Neural cell (in vitro differentiated cells): ENCODE results near the gene JAG2. TPM values are rescaled to one million over a fixed set of nuclear protein-coding genes. Genes with fewer than 3 reads are reported as not detected.

ENCODE experiments used
- H2AFZ ChIP-seq: fragments of 200-600, 300-800 bp; sonication (generic), shearing (Covaris generic); 2 replicates; pipeline ENCODE4 v1.6.0; 2014; ENCODE audit warnings: low read depth, mild to moderate bottlenecking, antibody characterized with exemption, low read length, moderate library complexity
- H3F3A ChIP-seq: fragments of 200-600 bp; shearing (Covaris generic); 2 replicates; pipeline ENCODE4 v1.6.1; 2016; ENCODE audit warnings: mild to moderate bottlenecking, moderate library complexity, mixed read lengths, antibody characterized with exemption, low read length; ENCODE audit not compliant: insufficient read depth, poor library complexity, severe bottlenecking
- H3K27ac ChIP-seq: fragments of 200-600, 300-800 bp; sonication (generic), shearing (Covaris generic); 2 replicates; pipeline ENCODE4 v1.5.1; 2014; ENCODE audit warnings: mild to moderate bottlenecking, low read length, moderate library complexity
- H3K27me3 ChIP-seq: fragments of 300-800, 200-600 bp; sonication (generic), shearing (Covaris generic); 2 replicates; pipeline ENCODE4 v1.6.0; 2014; ENCODE audit warnings: mild to moderate bottlenecking, low read depth, low read length, moderate library complexity; ENCODE audit not compliant: insufficient read depth
- H3K36me3 ChIP-seq: fragments of 300-800, 200-600 bp; sonication (generic), shearing (Covaris generic); 2 replicates; pipeline ENCODE4 v1.5.1; 2014; ENCODE audit warnings: mild to moderate bottlenecking, antibody characterized with exemption, low read length, moderate library complexity; ENCODE audit not compliant: insufficient read depth
- H3K4me2 ChIP-seq: fragments of 300-800, 200-600 bp; sonication (generic), shearing (Covaris generic); 2 replicates; pipeline ENCODE4 v1.6.0; 2014; ENCODE audit warnings: mild to moderate bottlenecking, low read length
- H3K4me3 ChIP-seq: fragments of 300-800, 200-600 bp; sonication (generic), shearing (Covaris generic); 2 replicates; pipeline ENCODE4 v1.5.1; 2014; ENCODE audit warnings: mild to moderate bottlenecking, low read length, moderate library complexity
- H3K79me2 ChIP-seq: fragments of 200-600 bp; shearing (Covaris generic); replicated peaks from 2 replicates; pipeline ENCODE4 v1.6.0; 2014; ENCODE audit warnings: mild to moderate bottlenecking, low read length, moderate library complexity; ENCODE audit not compliant: insufficient read depth
- H3K9ac ChIP-seq: fragments of 300-800, 200-600 bp; sonication (generic), shearing (Covaris generic); 2 replicates; pipeline ENCODE4 v1.6.1; 2016; ENCODE audit warnings: mild to moderate bottlenecking, low read length, mixed read lengths
- H3K9me2 ChIP-seq: fragments of 200-600 bp; shearing (Covaris generic); 2 replicates; pipeline ENCODE4 v1.6.1; 2016; ENCODE audit warnings: mild to moderate bottlenecking, low read length, mixed read lengths; ENCODE audit not compliant: insufficient read depth
- H3K9me3 ChIP-seq: fragments of 200-600, 300-800 bp; sonication (generic), shearing (Covaris generic); 2 replicates; pipeline ENCODE4 v1.6.1; 2016; ENCODE audit warnings: mild to moderate bottlenecking, mixed run types, low read length, moderate library complexity, mixed read lengths
- H4K20me1 ChIP-seq: fragments of 200-600 bp; shearing (Covaris generic); 2 replicates; pipeline ENCODE4 v1.6.1; 2016; ENCODE audit warnings: mild to moderate bottlenecking, mixed run types; ENCODE audit not compliant: insufficient read depth
- EP300 ChIP-seq: fragments of 450-650 bp; conservative IDR thresholded peaks from 2 replicates; pipeline ENCODE4 v1.6.1; 2014; ENCODE audit warnings: antibody characterized with exemption, mild to moderate bottlenecking, moderate library complexity; ENCODE audit not compliant: poor library complexity, severe bottlenecking
- EZH2 ChIP-seq: fragments of 200-600, 300-800 bp; shearing (Covaris generic), sonication (generic); IDR thresholded peaks from 2 replicates; pipeline ENCODE4 v1.6.1; 2014; ENCODE audit warnings: antibody characterized with exemption, low read length, borderline replicate concordance, mild to moderate bottlenecking; ENCODE audit not compliant: insufficient read depth, poor library complexity, severe bottlenecking
- MXI1 ChIP-seq: fragments of 450-650 bp; conservative IDR thresholded peaks from 2 replicates; pipeline ENCODE4 v1.6.1; 2014; ENCODE audit warnings: antibody characterized with exemption, mild to moderate bottlenecking; ENCODE audit not compliant: poor library complexity, severe bottlenecking
- POLR2AphosphoS5 ChIP-seq: IDR thresholded peaks from 2 replicates; pipeline ENCODE4 v1.6.1; 2012
- RAD21 ChIP-seq: fragments of 450-650 bp; conservative IDR thresholded peaks from 2 replicates; pipeline ENCODE4 v1.6.1; 2014; ENCODE audit warnings: antibody characterized with exemption, mild to moderate bottlenecking, moderate library complexity
- SMC3 ChIP-seq: fragments of 450-650 bp; conservative IDR thresholded peaks from 2 replicates; pipeline ENCODE4 v1.6.1; 2014; ENCODE audit warnings: antibody characterized with exemption, mild to moderate bottlenecking, moderate library complexity; ENCODE audit not compliant: poor library complexity
- TAF1 ChIP-seq: IDR thresholded peaks from 2 replicates; pipeline ENCODE4 v1.6.1; 2012; ENCODE audit warnings: low read depth
- polyA plus RNA-seq: library from polyadenylated mRNA; depleted of rRNA; stranded (reverse); fragments of >200 nt; gene quantifications from 2 replicates; pipeline ENCODE4 v1.2.3, GENCODE V29; 2014
- TF ChIP-seq, protein P1 (sequence below): fragments of 450-650 bp; IDR thresholded peaks from 2 replicates; pipeline ENCODE4 v1.5.1; 2014; ENCODE audit warnings: antibody characterized with exemption, mild to moderate bottlenecking, moderate library complexity; ENCODE audit not compliant: poor library complexity, severe bottlenecking
- TF ChIP-seq, protein P2 (sequence below): IDR thresholded peaks from 2 replicates; pipeline ENCODE4 v1.6.1; 2012; ENCODE audit warnings: borderline replicate concordance

The JAG2 gene
- polyA plus RNA-seq, 1 donor from 2014 or later: 20.3 TPM

- H4K20me1 ChIP-seq: no peaks in the 10 kb centered on the region
Observed at GRCh38 chr14:105139831-105140239, 28.7 kb downstream of the JAG2 start.

DNA sequence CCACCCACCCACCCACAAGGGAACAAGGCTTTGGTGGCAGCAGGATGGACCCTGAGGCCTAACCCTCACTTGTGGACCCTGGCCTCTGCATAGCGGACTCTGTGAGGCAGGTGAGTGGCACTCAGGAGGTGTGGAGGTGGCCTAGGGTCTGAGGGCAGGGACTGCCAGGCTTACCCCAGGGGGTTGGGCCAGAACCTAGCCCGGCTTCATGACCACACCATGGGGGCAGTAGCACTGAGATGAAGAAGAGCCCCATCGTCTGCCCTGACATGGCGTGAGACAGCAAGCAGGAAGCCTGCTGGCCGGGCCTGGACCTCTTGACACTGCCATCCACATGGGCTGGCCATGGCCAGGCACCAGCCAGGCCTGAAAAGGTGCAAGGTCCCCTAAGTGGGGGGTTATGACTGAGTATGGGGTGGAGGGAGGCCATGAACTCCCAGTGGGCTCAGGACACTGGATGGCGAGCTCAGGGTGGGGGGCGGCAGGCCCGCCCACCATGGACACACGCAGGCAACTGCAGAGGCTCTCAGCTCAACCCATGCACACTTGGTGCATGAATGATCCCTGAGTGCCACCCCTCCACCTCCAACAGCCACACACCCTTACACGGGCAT is 29.3 kb downstream of the JAG2 start:
- Histone ChIP-seq H3K27ac (no peak overlapping the region), H3K9me3 (peaks cover 13% of the 10 kb centered on the region), H3K36me3 (no peaks in the 10 kb centered on the region), H3F3A (no peaks in the 10 kb centered on the region), H3K4me2 (no peak overlapping the region), H2AFZ (no peak overlapping the region), H3K9ac (no peak overlapping the region), H3K27me3 (no peaks in the 10 kb centered on the region), H3K4me3 (no peak overlapping the region), H3K9me2 (no peaks in the 10 kb centered on the region), H3K79me2 (no peaks in the 10 kb centered on the region), H4K20me1 (no peaks in the 10 kb centered on the region)
- TF ChIP-seq, protein P1, sequence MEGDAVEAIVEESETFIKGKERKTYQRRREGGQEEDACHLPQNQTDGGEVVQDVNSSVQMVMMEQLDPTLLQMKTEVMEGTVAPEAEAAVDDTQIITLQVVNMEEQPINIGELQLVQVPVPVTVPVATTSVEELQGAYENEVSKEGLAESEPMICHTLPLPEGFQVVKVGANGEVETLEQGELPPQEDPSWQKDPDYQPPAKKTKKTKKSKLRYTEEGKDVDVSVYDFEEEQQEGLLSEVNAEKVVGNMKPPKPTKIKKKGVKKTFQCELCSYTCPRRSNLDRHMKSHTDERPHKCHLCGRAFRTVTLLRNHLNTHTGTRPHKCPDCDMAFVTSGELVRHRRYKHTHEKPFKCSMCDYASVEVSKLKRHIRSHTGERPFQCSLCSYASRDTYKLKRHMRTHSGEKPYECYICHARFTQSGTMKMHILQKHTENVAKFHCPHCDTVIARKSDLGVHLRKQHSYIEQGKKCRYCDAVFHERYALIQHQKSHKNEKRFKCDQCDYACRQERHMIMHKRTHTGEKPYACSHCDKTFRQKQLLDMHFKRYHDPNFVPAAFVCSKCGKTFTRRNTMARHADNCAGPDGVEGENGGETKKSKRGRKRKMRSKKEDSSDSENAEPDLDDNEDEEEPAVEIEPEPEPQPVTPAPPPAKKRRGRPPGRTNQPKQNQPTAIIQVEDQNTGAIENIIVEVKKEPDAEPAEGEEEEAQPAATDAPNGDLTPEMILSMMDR: no peak
- TF ChIP-seq POLR2AphosphoS5: no peak
- TF ChIP-seq MXI1: no peak
- no peak for TF ChIP-seq SMC3
- TF ChIP-seq TAF1: no peak
- TF ChIP-seq, protein P2, sequence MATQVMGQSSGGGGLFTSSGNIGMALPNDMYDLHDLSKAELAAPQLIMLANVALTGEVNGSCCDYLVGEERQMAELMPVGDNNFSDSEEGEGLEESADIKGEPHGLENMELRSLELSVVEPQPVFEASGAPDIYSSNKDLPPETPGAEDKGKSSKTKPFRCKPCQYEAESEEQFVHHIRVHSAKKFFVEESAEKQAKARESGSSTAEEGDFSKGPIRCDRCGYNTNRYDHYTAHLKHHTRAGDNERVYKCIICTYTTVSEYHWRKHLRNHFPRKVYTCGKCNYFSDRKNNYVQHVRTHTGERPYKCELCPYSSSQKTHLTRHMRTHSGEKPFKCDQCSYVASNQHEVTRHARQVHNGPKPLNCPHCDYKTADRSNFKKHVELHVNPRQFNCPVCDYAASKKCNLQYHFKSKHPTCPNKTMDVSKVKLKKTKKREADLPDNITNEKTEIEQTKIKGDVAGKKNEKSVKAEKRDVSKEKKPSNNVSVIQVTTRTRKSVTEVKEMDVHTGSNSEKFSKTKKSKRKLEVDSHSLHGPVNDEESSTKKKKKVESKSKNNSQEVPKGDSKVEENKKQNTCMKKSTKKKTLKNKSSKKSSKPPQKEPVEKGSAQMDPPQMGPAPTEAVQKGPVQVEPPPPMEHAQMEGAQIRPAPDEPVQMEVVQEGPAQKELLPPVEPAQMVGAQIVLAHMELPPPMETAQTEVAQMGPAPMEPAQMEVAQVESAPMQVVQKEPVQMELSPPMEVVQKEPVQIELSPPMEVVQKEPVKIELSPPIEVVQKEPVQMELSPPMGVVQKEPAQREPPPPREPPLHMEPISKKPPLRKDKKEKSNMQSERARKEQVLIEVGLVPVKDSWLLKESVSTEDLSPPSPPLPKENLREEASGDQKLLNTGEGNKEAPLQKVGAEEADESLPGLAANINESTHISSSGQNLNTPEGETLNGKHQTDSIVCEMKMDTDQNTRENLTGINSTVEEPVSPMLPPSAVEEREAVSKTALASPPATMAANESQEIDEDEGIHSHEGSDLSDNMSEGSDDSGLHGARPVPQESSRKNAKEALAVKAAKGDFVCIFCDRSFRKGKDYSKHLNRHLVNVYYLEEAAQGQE: no peak
- no peak for TF ChIP-seq RAD21
- TF ChIP-seq EZH2: no peak
- no peak for TF ChIP-seq EP300

More at GRCh38 chr14:105139831-105140239, 28.7 kb downstream of the JAG2 start:
- Histone ChIP-seq H3K79me2 (no peaks in the 10 kb centered on the region), H3K9me3 (peaks cover 13% of the 10 kb centered on the region), H2AFZ (no peak overlapping the region), H3K4me2 (no peak overlapping the region), H3K4me3 (no peak overlapping the region), H3K27ac (no peak overlapping the region), H3K36me3 (no peaks in the 10 kb centered on the region), H3F3A (no peaks in the 10 kb centered on the region), H3K9me2 (no peaks in the 10 kb centered on the region), H3K9ac (no peak overlapping the region), H3K27me3 (no peaks in the 10 kb centered on the region)
- no peak for TF ChIP-seq TAF1
- no peak for TF ChIP-seq EZH2
- TF ChIP-seq, protein P1: no peak
- no peak for TF ChIP-seq MXI1
- no peak for TF ChIP-seq EP300
- TF ChIP-seq, protein P2: no peak
- TF ChIP-seq POLR2AphosphoS5: no peak
- TF ChIP-seq SMC3: no peak
- no peak for TF ChIP-seq RAD21
